ENCODE results near the gene PRKG1.

GRCh38 chr10:52318136-52318701 lies 1243.9 kb downstream of the PRKG1 start:
- no peak for TF ChIP-seq POLR2A (IDR thresholded peaks at IDR 0.05; ENCODE audit: low read depth, low read length)
- TF ChIP-seq POLR2AphosphoS5 (IDR thresholded peaks at IDR 0.05; ENCODE audit: low read depth, low read length): no peak
